ENCODE data around the gene SLC35A3. TPM values are rescaled to one million over a fixed set of nuclear protein-coding genes. Genes with fewer than 3 reads are reported as not detected.

SLC35A3 gene
- total and polyA plus RNA-seq, 2 of the 4 experiments (the other 2 are of a cell fraction): 9.6 to 13.6 TPM

Small RNA genes lying within 50 kb of the gene (microRNA-seq; reads per million reads assigned to microRNA genes)
- not detected for gene RNU6-1318P (ENCODE audit: insufficient read depth, insufficient read length)
- not detected for gene RNU6-750P (ENCODE audit: insufficient read depth, insufficient read length)

Small RNA genes lying within 50 kb of the gene (small RNA-seq; reads per million reads assigned to genes)
- gene RNU6-1318P (0 to 0.60 (median 0) reads per million in 5 experiments), gene RNU6-750P (0 reads per million in 5 experiments)

Other genes with a start within 250 kb of the SLC35A3 start
- gene FRRS1, start 203.4 kb upstream of the SLC35A3 start, total RNA-seq (2012; rRNA removed): 21.7 and 23.5 TPM in 2 replicates
- 3.2 and 3.8 TPM in 2 replicates for gene FRRS1, start 203.4 kb upstream of the SLC35A3 start, polyA plus RNA-seq (2012; rRNA removed)
- gene AGL, start 119.6 kb upstream of the SLC35A3 start, total RNA-seq (2012; rRNA removed): 7.0 and 12.2 TPM in 2 replicates
- 1.8 and 2.4 TPM in 2 replicates for gene AGL, start 119.6 kb upstream of the SLC35A3 start, polyA plus RNA-seq (2012; rRNA removed)
- 2.7 and 5.0 TPM in 2 replicates for gene SASS6, start 162.9 kb downstream of the SLC35A3 start, total RNA-seq (2012; rRNA removed)
- gene SASS6, start 162.9 kb downstream of the SLC35A3 start, polyA plus RNA-seq (2012; rRNA removed): 0.69 and 1.1 TPM in 2 replicates
- gene TRMT13, start 163.2 kb downstream of the SLC35A3 start, total RNA-seq (2012; rRNA removed): 5.2 and 12.8 TPM in 2 replicates
- gene TRMT13, start 163.2 kb downstream of the SLC35A3 start, polyA plus RNA-seq (2012; rRNA removed): 5.5 and 7.7 TPM in 2 replicates
- gene LRRC39, start 208.3 kb downstream of the SLC35A3 start, total RNA-seq (2012; rRNA removed): 0.36 and 0.56 TPM in 2 replicates
- 0.16 and 0.48 TPM in 2 replicates for gene LRRC39, start 208.3 kb downstream of the SLC35A3 start, polyA plus RNA-seq (2012; rRNA removed)